ENCODE results near the gene PNP. TPM values are rescaled to one million over a fixed set of nuclear protein-coding genes. Genes with fewer than 3 reads are reported as not detected.
A peak's percentile ranks its signal among the peaks of the same experiment; 100 is the strongest.

Gene PNP
- total and polyA plus RNA-seq, 10 of the 15 experiments (the other 5 are each of a cell fraction or from before 2014, with no cell fraction given), result 103 to 215 (median 138) TPM

DNA sequence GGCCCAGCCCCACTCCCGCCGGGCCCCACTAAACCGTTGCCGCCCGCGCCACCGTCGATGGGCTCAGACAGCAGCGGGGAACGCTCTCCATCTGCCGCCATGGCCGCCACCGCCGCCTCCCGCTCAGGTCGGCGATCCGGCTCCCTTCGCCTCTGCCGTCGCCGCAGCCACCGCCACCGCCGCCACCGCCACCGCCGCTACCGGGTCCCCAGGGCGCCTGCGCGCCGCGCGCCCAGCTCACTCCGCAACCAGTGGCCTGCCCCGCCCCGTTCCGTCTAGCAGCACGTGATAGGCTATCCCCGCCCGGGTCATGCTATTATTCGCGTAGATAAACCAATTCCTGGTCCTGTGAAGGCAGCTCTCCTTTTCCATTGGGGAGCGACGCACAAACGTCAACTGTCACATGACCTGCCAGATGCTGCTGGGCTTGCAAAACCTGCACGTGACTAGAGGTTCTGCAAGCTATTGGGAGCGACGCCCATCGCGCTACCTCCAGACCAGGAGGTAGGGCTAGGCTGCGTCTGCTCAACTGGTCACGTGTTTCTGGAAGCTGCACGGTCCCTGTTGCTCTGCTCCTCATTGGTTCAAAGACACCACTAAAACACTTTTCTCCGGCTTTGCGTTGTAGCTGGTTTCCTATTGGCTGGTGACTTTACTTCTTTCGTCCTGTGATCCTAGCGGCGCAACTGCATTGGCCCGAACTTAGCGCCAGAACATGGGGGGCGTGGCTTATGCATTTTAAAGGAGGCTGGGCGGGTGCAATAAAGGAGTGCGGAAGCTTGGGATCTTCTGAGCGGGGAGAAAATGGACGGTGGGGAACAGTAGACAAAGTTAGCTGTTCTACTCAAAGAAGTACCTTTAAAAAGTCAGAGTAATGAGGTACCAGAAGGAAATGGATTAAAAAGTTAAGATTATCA lies 7.7 kb upstream of the PNP start, which contains the start of gene PIP4P1 (continued):
- TF ChIP-seq, protein P1, sequence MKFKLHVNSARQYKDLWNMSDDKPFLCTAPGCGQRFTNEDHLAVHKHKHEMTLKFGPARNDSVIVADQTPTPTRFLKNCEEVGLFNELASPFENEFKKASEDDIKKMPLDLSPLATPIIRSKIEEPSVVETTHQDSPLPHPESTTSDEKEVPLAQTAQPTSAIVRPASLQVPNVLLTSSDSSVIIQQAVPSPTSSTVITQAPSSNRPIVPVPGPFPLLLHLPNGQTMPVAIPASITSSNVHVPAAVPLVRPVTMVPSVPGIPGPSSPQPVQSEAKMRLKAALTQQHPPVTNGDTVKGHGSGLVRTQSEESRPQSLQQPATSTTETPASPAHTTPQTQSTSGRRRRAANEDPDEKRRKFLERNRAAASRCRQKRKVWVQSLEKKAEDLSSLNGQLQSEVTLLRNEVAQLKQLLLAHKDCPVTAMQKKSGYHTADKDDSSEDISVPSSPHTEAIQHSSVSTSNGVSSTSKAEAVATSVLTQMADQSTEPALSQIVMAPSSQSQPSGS (IDR thresholded peaks at IDR 0.05; ENCODE audit: low read length), result peak; percentile 34; the same call in 1 of the 2 replicates
- TF ChIP-seq IRF4 (IDR thresholded peaks at IDR 0.05; ENCODE audit: low read depth, low read length) (0 out of 2 replicates have a peak, but pooled peaks have one; percentile 11), BRCA1 (IDR thresholded peaks at IDR 0.05; ENCODE audit: low read depth, low read length) (no peak), NRF1 (conservative IDR thresholded peaks at IDR 0.05; ENCODE audit: low read depth, low read length) (peak; percentile 56), TCF12 (IDR thresholded peaks at IDR 0.05; ENCODE audit: low read depth, low read length) (0 out of 2 replicates have a peak, but pooled peaks have one; percentile 15), FOXM1 (IDR thresholded peaks at IDR 0.05; ENCODE audit: low read depth, low read length) (peak; percentile 42; the same call in 1 of the 2 replicates), GATAD2B (conservative IDR thresholded peaks at IDR 0.05; ENCODE audit: low read depth) (peak; percentile 67), NFIC (IDR thresholded peaks at IDR 0.05; ENCODE audit: low read depth, low read length) (peak; percentile 52; the same call in 1 of the 2 replicates), MEF2A (IDR thresholded peaks at IDR 0.05; ENCODE audit: insufficient read depth, low read depth, low read length) (no peak), SREBF1 (IDR thresholded peaks at IDR 0.05; ENCODE audit: low read length) (peak; percentile 35; the same call in 1 of the 2 replicates), PAX5 (IDR thresholded peaks at IDR 0.05; ENCODE audit: borderline replicate concordance, low read depth, low read length) (no peak; the same call in 1 of the 2 replicates), TAF1 (IDR thresholded peaks at IDR 0.05; ENCODE audit: borderline replicate concordance, low read depth, low read length) (peak; percentile 55; the same call in 1 of the 2 replicates), CREB1 (IDR thresholded peaks at IDR 0.05; ENCODE audit: low read depth) (peak; percentile 92)
- TF ChIP-seq, protein P2, sequence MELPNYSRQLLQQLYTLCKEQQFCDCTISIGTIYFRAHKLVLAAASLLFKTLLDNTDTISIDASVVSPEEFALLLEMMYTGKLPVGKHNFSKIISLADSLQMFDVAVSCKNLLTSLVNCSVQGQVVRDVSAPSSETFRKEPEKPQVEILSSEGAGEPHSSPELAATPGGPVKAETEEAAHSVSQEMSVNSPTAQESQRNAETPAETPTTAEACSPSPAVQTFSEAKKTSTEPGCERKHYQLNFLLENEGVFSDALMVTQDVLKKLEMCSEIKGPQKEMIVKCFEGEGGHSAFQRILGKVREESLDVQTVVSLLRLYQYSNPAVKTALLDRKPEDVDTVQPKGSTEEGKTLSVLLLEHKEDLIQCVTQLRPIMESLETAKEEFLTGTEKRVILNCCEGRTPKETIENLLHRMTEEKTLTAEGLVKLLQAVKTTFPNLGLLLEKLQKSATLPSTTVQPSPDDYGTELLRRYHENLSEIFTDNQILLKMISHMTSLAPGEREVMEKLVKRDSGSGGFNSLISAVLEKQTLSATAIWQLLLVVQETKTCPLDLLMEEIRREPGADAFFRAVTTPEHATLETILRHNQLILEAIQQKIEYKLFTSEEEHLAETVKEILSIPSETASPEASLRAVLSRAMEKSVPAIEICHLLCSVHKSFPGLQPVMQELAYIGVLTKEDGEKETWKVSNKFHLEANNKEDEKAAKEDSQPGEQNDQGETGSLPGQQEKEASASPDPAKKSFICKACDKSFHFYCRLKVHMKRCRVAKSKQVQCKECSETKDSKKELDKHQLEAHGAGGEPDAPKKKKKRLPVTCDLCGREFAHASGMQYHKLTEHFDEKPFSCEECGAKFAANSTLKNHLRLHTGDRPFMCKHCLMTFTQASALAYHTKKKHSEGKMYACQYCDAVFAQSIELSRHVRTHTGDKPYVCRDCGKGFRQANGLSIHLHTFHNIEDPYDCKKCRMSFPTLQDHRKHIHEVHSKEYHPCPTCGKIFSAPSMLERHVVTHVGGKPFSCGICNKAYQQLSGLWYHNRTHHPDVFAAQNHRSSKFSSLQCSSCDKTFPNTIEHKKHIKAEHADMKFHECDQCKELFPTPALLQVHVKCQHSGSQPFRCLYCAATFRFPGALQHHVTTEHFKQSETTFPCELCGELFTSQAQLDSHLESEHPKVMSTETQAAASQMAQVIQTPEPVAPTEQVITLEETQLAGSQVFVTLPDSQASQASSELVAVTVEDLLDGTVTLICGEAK (IDR thresholded peaks at IDR 0.05; ENCODE audit: borderline replicate concordance), result peak; percentile 22; the same call in 1 of the 2 replicates
- TF ChIP-seq, protein P3, sequence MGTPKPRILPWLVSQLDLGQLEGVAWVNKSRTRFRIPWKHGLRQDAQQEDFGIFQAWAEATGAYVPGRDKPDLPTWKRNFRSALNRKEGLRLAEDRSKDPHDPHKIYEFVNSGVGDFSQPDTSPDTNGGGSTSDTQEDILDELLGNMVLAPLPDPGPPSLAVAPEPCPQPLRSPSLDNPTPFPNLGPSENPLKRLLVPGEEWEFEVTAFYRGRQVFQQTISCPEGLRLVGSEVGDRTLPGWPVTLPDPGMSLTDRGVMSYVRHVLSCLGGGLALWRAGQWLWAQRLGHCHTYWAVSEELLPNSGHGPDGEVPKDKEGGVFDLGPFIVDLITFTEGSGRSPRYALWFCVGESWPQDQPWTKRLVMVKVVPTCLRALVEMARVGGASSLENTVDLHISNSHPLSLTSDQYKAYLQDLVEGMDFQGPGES (IDR thresholded peaks at IDR 0.05), result peak; percentile 83
- TF ChIP-seq, protein P4, sequence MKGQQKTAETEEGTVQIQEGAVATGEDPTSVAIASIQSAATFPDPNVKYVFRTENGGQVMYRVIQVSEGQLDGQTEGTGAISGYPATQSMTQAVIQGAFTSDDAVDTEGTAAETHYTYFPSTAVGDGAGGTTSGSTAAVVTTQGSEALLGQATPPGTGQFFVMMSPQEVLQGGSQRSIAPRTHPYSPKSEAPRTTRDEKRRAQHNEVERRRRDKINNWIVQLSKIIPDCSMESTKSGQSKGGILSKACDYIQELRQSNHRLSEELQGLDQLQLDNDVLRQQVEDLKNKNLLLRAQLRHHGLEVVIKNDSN (IDR thresholded peaks at IDR 0.05; ENCODE audit: borderline replicate concordance, extremely low read length, insufficient read depth, low read depth, low read length), result peak; percentile 97
- TF ChIP-seq, protein P5, sequence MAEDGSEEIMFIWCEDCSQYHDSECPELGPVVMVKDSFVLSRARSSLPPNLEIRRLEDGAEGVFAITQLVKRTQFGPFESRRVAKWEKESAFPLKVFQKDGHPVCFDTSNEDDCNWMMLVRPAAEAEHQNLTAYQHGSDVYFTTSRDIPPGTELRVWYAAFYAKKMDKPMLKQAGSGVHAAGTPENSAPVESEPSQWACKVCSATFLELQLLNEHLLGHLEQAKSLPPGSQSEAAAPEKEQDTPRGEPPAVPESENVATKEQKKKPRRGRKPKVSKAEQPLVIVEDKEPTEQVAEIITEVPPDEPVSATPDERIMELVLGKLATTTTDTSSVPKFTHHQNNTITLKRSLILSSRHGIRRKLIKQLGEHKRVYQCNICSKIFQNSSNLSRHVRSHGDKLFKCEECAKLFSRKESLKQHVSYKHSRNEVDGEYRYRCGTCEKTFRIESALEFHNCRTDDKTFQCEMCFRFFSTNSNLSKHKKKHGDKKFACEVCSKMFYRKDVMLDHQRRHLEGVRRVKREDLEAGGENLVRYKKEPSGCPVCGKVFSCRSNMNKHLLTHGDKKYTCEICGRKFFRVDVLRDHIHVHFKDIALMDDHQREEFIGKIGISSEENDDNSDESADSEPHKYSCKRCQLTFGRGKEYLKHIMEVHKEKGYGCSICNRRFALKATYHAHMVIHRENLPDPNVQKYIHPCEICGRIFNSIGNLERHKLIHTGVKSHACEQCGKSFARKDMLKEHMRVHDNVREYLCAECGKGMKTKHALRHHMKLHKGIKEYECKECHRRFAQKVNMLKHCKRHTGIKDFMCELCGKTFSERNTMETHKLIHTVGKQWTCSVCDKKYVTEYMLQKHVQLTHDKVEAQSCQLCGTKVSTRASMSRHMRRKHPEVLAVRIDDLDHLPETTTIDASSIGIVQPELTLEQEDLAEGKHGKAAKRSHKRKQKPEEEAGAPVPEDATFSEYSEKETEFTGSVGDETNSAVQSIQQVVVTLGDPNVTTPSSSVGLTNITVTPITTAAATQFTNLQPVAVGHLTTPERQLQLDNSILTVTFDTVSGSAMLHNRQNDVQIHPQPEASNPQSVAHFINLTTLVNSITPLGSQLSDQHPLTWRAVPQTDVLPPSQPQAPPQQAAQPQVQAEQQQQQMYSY (CRISPR knock-in tag; IDR thresholded peaks at IDR 0.05), result peak; percentile 72; the same call in 1 of the 2 replicates
